Stimulated activated CD8-positive, alpha-beta memory T cell treated with anti-CD3 and anti-CD28 coated beads, Interleukin-4, amount 100 ng/mL, for 48 hours (primary cell): ENCODE data around the gene TNS3.
"Not testable (repeated sequence)": the region's sequence is repeated elsewhere in the genome, so short reads cannot be mapped to it uniquely, and the experiment has no call there.

Experiments used
- DNase-seq: peaks from one replicate; pipeline ENCODE4 v3.0.0-alpha.2; 2020

Gene TNS3

DNA sequence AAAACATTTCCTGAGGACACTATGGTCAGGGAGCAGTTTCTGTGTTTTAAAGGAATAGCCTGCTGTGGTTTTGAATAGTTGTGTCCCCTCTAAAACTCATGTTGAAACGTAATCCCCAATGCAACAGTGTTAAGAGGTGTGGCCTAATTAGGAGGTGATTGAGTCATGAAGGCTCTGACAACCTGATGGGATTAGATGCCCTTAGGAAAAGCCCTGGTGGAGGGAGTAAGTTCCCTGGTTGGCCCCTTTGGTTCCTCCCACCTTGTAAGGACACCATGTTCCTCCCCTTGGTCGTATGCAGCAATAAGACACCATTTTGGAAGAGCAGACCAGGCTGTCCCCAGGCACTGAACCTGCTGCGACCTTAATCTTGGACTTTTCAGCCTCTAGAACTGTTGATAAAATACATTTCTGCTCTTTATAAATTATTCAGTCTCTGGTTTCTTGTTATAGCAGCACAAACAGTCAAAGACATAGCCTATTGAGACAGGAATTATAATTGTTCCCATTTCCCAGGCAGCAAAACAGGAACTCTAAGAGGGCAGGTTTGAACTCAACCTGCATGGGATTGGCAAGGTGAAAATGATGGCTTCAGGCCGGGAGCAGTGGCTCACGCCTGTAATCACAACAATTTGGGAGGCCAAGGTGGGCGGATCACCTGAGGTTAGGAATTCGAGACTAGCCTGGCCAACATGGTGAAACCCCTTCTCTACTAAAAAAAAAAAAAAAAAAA is 20.5 kb upstream of the TNS3 start:
- no peak for DNase-seq

DNA sequence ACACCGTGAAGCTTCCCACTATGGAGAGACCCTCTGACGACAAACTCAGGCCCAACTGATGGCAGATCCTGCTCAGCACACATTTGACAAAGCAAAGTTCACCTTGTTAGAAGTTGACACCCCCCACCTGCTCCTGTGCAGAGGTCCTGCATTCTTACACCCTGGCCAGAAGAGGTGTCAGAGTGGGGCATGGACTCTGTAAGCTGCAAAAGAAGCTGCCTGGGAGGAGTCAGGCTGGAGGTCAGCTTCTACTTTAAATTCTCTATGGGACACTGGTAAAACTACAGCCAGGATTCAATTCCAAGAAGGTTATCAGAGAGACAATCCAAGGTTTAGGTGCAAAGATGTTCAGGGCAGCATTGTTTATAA is 20.0 kb upstream of the TNS3 start:
- DNase-seq, result no peak

DNA sequence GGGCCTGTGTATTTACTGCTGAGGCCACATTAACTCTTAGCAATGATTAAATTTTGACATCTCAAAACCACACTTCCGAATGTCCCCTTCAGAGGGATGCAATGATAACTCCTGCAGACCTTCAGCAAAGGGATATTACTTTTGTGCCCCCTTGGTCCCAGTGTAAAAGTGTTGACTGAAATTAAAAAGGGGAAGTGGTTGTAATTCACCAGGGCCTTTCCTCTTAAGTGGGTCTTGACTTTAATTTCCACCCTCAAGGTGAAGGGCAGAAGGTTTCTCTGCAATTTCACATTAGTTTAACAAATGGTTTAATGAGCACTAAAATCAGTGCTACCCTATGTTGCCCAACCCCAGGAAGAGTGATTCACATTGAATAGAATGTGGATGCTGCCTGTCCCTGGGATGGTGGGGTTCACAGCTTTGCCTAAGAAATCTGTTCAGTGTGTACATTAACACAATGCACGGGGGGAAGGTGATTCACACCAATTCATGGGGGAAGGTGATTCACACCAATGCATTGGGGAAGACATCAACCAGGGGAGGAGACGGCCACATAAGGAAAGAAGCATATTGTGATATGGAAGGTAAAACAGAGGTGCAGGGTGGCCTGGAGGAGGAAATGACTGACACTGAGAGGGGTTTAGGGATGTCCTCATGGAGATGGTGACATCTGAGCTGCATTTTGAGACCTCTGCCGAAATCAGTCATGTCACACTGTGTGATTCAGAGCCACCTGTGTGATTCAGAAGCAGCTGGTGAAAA is 19.4 kb upstream of the TNS3 start:
- DNase-seq, result no peak

DNA sequence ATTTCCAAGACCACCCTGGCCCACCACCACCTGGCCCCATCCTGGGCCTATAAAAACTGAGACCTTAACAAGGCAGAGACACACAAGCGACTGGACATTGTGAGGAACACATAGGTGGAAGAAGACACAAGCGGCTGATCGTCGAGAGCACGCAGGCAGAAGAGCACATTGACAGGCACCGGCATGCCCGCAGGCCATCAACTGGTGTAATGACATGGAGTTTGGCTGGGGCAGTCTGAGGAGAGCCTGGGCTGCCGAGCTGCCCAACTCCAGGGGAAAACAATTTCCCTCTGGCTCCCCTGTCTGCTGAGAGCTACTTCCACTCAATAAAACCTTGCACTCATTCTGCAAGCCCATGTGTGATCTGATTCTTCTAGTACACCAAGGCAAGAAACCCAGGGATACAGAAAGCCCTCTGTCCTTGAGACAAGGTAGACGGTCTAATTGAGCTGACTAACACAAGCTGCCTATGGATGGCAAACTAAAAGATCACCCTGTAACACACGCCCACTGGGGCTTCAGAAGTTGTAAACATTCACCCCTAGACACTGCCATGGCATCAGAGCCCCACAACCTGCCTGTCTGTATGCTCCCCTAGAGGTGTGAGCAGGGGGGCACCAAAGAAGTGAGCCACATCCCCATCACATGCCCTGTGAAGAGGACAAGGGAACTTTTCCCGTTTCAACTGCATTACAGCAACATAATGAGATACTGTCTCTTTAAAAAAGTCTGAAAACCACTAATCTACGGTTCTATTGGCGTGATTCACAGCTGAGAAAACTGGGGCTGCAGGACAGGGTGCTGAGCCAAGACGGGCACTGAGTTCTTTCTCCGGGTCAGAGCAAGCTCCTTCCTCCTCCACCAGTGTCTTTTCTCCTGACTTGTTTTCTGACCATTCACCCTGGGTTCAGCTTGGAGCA is 18.5 kb upstream of the TNS3 start:
- no peak for DNase-seq

DNA sequence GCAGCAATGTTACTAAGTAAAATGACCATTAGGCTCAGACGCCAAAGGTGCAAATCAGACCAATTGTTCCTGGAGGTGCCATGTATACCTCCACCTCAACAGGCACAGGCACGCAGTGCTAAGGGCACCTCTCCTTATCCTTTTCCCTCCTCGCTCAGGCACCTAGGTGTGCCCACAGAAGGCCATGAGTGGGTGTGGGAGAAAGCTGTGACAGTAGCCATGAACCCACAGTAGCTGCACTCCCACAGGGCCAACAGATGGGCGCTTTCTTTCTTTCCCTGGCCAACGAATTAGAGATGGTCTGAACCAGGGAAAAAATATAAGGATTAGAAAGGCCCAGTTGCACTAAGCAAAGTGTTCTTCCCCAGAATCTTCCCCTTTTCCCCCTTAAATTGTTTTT is 15.5 kb upstream of the TNS3 start:
- no peak for DNase-seq

DNA sequence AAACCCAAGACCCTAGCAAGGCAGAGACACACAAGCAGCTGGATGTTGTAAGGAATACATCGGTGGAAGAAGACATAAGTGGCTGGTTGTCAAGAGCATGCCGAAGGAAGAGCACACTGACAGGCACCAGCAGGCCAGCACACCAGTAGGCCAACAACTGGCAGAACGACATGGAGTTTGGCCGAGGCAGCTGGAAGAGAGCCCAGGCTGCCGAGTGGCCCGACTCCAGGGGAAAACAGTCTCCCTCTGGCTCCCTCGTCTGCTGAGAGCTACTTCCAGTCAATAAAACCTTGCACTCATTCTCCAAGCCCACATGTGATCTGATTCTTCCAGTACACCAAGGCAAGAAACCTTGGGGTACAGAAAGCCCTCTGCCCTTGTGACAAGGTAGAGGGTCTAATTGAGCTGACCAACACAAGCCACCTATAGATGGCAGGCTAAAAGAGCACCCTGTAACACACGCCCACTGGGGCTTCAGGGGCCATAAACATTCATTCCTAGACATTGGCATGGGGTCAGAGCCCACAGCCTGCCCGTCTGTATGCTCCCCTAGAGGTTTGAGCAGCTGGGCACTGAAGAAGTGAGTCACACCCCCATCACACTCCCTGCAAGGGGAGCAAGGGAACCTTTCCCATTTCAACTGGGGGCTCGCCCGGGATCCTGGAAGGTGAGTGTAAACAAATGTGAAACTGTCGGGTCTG is 14.7 kb upstream of the TNS3 start:
- DNase-seq, result no peak

DNA sequence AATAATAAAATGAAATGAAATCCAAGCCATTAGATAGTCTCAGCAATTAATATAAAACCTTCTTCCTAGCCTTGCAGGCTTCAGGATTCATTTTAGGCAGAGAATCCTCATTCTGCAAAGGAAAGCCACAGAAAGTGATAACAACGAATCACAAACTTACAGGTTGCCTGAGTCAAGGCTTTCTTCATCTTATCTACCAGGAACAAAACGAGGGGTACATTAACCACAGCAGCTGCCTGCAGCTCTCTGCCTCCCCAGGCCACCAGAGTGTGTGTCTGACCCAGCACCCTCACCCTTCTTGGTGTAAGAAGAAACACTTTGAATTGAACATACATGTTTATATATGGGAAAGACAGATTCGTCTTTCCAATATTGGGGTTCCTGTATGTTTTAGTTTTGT is 12.5 kb upstream of the TNS3 start:
- DNase-seq, result no peak

DNA sequence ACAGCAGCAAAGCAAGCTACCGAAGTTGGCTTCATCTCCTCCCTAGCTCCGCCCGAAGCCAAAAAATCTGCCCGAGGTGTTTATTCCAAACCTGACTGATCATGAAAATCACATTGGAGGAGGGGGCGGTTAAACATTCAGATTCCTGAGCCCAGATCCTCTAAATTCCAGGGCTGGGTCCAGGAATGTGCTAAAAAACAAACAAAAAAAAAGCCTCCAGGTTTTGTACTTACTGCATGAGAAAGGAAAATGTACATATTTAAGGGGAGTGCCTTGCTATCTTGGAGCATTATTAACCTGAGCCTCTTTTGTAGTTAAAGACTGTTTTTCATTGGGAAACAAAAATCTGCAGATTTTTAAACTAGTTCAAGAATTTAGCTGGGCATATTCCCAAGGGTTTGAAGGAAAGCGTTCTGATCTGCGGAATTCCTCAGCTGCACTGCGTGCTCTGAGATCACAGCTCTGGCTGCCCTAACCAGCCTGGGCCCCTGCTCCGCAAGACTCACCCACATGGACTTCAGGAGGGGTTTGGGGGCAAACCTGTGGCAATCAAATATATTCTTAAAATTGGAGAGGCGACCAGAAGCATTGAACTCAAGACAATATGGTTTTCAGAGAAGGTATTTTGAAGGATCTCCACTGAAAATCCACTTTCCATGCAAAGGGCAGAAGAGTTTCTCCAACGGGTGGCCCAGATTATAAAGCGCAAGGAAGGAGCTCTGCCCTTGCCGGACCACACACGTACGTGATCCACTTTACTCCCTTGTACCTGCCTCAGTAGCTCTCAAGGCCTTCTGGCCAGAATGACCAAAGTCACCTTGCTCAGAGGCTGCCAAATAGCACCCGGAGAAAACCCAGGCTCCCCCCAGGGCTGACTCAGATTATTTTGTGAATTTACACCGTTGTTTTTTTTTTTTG is 10.0 kb upstream of the TNS3 start:
- no peak for DNase-seq

DNA sequence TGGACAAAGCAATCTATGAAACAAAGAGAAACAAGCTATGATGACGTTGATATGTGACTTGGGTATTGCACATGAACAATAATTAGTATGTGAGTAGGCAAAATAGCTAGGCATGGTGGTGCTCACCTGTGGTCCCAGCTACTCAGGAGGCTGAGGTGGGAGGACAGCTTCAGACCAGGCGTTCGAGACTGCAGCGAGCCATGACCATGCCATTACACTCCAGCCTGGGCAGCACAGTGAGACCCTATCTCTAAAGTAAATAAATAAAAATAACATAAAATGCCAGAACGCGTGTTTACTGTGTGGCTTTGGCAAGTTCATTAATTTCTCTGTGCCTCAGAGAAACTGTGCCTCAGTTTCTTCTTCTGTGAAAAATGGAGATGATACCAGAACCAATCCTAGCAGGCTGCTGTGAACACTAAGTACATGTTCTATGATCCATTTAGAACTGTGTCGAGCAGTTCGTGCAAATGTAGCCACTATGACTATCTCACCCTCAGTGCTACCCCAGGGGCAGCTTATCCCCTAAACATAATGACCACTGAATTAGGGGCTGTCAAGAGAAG is 9.3 kb upstream of the TNS3 start:
- DNase-seq, result no peak

DNA sequence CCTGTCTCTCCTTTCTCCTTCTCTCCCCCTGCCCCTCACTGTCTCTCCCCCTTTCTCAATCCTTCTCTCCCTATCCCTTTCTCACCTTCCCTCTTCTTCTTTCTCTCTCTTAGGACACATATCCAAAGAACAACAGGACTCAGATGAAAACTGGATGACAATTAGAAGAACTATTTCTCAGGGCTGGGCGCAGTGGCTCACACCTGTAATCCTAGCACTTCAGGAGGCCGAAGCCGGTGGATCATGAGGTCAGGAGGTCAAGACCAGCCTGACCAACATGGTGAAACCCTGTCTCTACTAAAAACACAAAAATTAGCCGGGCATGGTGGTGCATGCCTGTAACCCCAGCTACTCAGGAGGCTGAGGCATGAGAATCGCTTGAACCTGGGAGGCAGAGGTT is 8.3 kb upstream of the TNS3 start:
- not testable (repeated sequence) for DNase-seq

DNA sequence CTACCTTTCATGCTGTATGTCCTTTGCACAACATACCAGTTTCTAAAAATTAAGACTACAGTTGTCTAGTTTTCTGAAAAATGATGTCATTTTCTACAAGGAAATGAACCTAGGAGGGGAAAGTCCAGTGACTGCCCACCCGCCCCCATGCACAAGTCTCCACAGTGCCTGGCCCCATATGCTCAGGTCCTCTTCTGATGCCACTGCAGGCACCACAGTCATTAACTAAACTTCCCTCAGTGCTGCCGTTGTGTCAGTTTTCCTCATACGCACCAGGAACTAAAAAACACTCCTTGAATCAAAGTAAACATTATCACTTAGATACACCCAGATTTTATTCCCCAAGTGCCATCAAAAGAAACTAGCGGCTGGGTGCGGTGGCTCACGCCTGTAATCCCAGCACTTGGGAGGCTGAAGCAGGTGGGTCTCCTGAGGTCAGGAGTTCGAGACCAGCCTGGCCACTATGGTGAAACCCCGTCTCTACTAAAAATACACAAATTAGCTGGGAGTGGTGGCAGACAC is 6.9 kb upstream of the TNS3 start:
- no peak for DNase-seq

DNA sequence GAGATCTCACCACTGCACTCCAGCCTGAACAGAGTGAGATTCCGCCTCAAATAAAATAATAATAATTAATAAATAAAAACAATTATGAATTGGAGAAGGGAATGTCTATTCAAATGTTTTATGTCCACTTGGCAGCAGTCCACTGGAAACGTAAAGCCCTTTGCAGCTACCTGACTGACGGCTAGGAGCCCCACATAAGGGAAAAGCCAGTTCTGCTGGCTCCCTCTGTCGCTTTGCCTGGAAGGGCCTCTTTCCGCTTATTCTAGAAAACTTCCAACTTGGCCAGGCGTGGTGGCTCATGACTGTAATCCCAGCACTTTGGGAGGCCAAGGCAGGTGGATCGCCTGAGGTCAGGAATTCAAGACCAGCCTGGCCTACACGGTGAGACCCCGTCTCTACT is 6.1 kb upstream of the TNS3 start:
- no peak for DNase-seq

DNA sequence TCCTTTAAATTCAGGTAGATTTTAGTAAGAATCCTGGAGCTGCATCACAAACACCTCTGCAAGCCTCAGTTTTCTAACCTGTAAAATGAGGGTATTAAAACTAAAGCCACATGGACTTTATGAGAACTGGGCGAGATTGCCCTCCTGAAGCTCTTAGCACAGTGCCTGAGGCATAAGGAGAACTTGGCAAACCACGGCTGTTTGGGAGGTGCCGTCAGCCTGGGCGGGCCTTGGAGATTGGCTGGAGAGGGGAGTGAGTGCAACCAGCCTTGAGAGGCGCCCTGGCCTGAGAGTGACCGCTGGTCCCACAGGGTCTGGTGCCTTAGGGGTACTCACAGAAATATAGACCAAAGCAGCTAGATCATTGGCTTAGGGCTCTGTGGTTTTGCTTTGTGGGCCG is 5.4 kb upstream of the TNS3 start:
- no peak for DNase-seq

DNA sequence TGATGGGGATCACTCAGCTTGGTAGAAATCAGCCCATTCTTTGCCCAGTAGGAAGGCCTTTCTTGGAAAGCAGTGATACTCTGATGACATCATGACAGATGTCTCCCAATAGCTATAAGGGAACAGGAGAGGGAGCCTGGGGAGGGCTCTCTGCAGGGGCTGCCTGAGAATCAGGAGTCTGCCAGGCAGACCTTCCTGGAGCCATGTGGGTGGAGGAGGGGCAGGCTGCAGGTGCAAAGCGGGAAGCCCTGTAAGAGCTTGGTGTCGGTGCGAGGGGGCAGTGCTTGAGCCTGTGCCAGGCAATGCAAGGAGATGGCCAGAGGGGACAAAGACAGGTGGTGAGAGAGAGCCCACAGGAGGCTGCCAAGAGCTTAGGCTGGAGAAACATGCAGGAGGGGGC is 5.0 kb upstream of the TNS3 start:
- no peak for DNase-seq

DNA sequence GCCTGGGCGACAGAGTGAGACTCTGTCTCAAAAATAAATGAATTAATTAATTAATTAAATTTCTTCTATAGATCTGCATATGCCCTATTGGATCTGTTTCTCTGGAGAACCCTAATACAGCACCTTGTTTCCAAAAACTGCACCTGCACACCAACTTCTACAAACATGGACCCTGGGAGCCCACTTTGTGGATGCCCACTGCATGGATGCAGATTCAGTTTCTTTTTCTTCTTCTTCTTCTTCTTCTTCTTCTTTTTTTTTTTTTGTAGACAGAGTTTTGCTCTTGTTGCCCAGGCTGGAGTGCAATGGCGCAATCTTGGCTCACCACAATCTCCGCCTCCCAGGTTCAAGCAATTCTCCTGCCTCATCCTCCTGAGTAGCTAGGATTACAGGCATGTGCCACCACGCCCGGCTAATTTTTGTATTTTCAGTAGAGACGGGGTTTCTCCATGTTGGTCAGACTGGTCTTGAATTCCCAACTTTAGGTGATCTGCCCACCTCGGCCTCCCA is 4.3 kb upstream of the TNS3 start:
- not testable (repeated sequence) for DNase-seq

DNA sequence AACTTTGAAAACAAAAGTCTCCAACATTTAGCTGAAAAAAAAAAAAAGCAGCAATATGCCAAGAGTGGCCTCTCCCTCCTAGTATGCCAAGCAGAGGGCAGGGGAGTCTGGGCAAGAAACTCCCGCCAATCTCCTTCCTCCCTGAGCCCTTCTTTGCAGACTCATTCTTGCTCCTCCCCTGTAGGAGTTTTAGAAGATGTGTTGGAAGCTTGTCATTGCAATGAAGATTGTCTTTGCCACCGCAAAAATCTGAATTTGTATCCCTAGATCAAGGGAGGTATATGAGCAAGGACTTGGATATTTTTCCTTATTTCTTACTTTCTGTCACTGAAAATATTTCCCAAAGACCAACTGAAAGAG is 2.6 kb upstream of the TNS3 start:
- DNase-seq, result no peak

DNA sequence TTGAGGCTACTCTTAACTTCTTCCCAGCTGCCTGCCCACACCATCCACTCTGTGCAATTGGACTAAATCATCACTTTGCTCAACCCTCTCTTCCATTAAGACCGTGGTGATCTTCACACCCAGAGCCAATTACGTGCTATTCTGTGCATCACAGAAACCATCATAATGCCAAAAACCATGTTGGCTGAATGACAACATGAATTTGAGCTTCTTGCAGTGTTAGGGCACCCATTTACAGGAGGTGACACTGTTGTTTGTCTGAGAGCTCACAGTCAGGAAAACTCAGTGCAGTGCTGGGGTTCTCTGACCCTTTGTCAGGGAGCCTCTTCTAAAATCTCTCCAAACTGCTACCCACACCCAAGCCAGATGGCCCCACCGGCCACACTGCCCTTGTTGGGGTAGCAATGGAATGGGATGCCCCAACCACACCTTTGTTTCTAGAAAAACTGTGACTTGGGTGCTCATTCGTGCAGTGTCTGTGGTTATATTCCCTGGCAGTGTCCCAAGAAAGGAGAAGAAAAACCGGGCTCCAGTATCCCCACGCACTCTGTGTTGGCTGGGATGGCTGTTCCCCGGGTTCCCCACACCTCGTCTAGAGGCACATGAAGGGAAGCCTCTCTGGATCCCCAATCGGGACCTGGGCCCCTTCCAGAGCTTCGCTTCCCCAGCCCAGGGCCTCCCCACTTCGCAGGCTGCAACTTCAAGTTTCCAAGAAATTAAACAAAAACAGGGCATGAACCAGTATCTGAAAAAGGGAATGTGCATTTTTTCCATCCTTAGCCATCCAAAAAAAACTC is 2.0 kb upstream of the TNS3 start:
- no peak for DNase-seq

DNA sequence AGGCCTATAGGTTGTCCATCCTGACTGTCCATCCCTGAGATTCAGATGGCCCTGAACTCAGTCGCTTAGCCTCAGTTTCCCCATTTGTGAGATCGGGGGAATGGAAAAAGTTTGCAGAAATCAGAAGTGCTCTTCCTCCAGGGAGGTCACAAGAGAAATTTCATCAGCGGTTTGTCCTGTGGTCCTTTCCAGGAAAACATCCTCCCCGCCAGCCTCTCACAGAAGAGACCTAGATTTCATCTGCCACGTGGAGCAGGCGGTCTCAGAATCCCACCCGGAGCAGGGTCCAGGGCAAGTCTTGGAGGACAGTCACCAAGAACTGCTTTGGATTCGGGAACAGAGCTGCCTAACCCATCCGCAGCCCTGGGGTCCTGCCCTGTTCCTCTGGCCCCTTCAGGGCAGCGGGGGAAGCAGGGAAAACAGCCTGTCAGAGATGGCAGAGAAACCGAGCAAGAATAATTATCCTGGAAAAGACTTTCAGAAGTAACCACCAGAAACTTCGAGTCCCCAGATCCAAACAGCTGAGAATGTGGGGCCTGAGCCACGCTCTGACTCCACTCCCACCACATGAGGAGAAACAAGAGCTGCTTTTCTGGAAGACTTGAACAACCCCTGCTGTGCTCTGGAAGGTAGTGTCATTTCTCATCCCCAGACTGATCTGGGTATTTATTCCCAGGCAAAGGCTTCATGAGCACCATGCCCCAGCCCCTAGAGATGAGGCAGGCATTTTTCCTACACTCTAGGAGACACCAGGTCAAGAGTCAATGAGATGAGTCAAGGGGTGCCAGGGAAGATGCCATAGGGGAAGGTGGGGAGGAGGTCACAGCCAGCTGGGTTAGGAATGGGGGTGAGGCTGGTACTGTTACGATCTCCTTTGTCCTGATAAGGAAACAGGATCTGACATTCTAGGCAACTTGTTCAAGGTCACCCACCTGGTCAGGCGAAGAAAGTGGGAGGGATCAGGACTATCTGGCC is 1.1 kb upstream of the TNS3 start:
- no peak for DNase-seq

DNA sequence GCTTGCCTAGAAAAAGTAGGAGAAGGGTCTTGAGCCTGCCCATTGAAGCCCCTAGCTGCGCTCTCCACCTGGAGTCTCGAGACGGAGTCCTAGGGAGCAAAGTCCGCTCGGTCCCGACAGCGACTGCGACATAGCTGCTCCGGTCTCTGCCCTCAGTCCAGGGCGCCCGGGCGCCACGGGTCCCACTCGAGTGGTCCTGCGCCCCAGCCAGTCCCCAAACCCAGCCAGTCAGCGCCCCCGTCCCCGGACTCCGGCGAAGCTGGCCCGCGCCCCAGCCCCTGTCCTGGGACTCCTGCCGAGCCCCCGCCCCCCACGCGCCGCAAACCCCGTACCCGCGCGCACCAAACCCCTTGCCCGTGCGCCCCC is 490 bp downstream of the TNS3 start:
- DNase-seq, result no peak
